ENCODE results near the gene PRRT4. TPM values are rescaled to one million over a fixed set of nuclear protein-coding genes. Genes with fewer than 3 reads are reported as not detected.
A peak's percentile ranks its signal among the peaks of the same experiment; 100 is the strongest.

The PRRT4 gene
- total and polyA plus RNA-seq, 8 donors = 0.21 to 0.75 (median 0.46) TPM; not detected in 4

- Histone ChIP-seq H3K9me3 (no peaks in the 10 kb centered on the region), H3K4me1 (no peaks in the 10 kb centered on the region), H3K27ac (no peak overlapping the region), H3K36me3 (no peaks in the 10 kb centered on the region), H3K4me3 (no peak overlapping the region), H3K27me3 (no peaks in the 10 kb centered on the region)
- DNase-seq (peak in 1 of 6 donors; percentile 24), ATAC-seq (peak in 1 of 4 donors; percentile 44), FAIRE-seq (no peak)
- TF ChIP-seq CTCF (IDR thresholded peaks at IDR 0.05) = peak in 1 of 4 donors; percentile 24
- intact Hi-C loops (cut with DNase I) = loop anchor here in 1 of 3 donors (5.0 kb wide), 1 partner anchor 34 kb away; no protein-coding TSS in a partner anchor
- 61 to 62% methylated on average over 19 of the region's 19 CpGs for WGBS, 2 donors
Observed at GRCh38 chr7:128381161-128381821, 19.8 kb upstream of the PRRT4 start.

DNA sequence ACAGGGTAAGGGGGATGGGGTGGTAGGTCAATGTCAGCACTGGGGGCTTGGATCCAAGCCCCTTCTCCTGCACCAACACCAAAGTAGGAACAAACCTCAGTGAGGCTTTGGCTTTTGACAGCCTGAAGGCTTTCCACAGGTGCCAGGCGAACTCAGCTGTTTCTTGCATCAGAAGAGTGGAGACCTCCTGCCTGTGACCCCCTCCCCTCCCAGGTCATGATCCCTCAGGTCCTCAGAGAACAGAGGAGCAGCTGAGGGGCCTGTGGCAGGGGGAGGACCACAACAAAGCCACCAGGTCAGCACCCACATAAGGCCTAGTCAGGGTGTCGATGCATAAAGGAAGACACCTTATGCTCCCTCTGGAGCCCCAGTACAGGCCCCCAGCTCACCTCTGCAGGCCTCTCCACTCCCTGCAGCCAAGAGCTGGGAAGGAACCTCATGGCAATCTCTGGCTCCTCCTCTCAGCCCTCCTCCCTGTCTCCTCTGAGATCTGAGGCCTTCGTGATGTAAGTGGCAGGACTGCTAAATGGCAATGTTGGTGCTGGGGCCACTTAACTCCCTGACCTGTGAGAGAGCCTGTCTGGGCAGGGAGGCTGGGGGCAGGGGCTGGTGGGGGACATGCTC lies 19.1 kb upstream of the PRRT4 start:
- FAIRE-seq (no peak), DNase-seq (no peak), ATAC-seq (peak in 1 of 4 donors; percentile 11)
- H3K4me1 ChIP-seq = no peaks in the 10 kb centered on the region
- no peaks in the 10 kb centered on the region for H3K36me3 ChIP-seq
- no peaks in the 10 kb centered on the region for H3K9me3 ChIP-seq
- H3K27ac ChIP-seq = no peak overlapping the region
- no peak overlapping the region for H3K4me3 ChIP-seq
- intact Hi-C loops (cut with DNase I) = loop anchor here in 1 of 3 donors (5.0 kb wide), 1 partner anchor 33 kb away; no protein-coding TSS in a partner anchor
- H3K27me3 ChIP-seq = no peaks in the 10 kb centered on the region
- WGBS, 2 donors = 90 to 95% methylated on average over 3 of the region's 3 CpGs
- TF ChIP-seq CTCF (IDR thresholded peaks at IDR 0.05) = no peak

DNA sequence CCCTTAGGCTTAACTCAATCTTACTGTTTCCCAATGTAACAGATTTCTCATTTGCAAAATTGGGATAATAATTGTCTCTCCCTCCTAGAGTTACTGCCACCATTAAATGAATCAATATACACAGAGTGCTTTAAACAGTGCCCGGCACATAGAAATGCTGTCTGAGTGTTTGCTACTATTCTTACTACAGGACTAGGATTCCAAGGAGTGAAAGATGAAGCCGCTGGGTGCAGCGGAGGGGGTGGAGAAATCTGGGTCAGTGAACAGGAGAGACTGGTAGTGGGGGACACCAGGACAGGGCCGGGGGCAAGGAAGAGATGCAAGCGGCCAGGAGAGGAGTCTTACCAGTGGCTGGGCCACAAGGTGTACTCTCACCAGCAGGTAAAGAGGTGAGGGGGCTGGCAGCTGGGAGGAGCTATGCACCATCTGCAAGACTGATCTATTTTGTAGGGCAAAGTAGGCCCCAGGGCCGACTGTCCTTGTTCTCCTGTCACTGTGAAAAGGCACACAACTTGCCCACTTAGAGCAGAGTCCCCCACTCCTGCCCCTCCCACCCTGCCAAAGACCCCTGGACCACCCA lies 18.5 kb upstream of the PRRT4 start:
- ATAC-seq (no peak), DNase-seq (no peak), FAIRE-seq (no peak)
- Histone ChIP-seq H3K27ac (no peak overlapping the region), H3K4me1 (no peaks in the 10 kb centered on the region), H3K9me3 (no peaks in the 10 kb centered on the region), H3K4me3 (no peak overlapping the region), H3K36me3 (no peaks in the 10 kb centered on the region), H3K27me3 (no peaks in the 10 kb centered on the region)
- TF ChIP-seq CTCF (IDR thresholded peaks at IDR 0.05) = no peak
- WGBS, 2 donors = 83 to 84% methylated on average over 6 of the region's 6 CpGs
- intact Hi-C loops (cut with DNase I) = loop anchor here in 1 of 3 donors (5.0 kb wide), 1 partner anchor 33 kb away; no protein-coding TSS in a partner anchor

DNA sequence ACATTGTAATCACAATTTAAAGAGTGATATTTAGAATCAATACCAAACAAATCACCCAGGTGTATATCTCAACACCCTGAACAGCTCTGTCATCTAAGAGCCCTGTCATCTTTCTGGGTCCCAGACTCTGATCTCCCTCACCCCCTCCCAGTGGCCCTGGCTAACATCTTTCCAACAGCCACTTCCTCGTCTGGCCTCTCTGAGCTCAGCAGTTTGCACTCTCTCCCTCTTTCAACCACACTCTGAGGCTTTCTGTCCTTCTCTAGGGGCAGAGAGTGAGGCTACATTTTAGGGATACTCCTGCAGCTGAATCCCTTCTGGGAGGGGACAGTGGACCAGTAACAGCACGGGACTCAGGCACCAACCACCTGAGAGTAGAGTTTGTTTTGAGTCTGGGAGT lies 17.1 kb upstream of the PRRT4 start:
- no peaks in the 10 kb centered on the region for H3K27me3 ChIP-seq
- no peak for FAIRE-seq
- no peak overlapping the region for H3K4me3 ChIP-seq
- H3K36me3 ChIP-seq = no peaks in the 10 kb centered on the region
- no peaks in the 10 kb centered on the region for H3K9me3 ChIP-seq
- no peak for ATAC-seq
- 33 to 39% methylated on average over 2 of the region's 2 CpGs for WGBS, 2 donors
- intact Hi-C loops (cut with DNase I) = no loop called here
- no peaks in the 10 kb centered on the region for H3K4me1 ChIP-seq
- no peak for TF ChIP-seq CTCF (IDR thresholded peaks at IDR 0.05)
- DNase-seq = no peak
- H3K27ac ChIP-seq = no peak overlapping the region
